Stomach (tissue), 9 donors: ENCODE data around the gene PIK3CB. TPM values are rescaled to one million over a fixed set of nuclear protein-coding genes. Genes with fewer than 3 reads are reported as not detected.

Experiments used
- DNase-seq, 2 donors: peaks; one replicate each; pipeline versions ENCODE4 v3.0.0 to v3.0.0-alpha.2; 2013 to 2019
- H3K27ac ChIP-seq, 5 donors: fragments of 200-600 bp in 4 of 5; sonication (generic) in 4 of 5; one replicate each; pipeline ENCODE4 v1.5.1; 2013 to 2019; ENCODE audit warnings: mild to moderate bottlenecking in 1 of 5, moderate library complexity in 1 of 5
- H3K27me3 ChIP-seq, 3 donors: fragments of 200-600 bp; sonication (generic); one replicate each; pipeline ENCODE4 v1.5.1; 2017 to 2019; ENCODE audit warnings: mixed run types in 1 of 3
- H3K36me3 ChIP-seq, 4 donors: fragments of 200-600 bp; sonication (generic); 1 replicate in 3 of 4; 2 replicates in 1 of 4; pipeline ENCODE4 v1.5.1; 2016 to 2019
- H3K4me1 ChIP-seq, 4 donors: fragments of 200-600 bp; sonication (generic); one replicate each; pipeline ENCODE4 v1.5.1; 2016 to 2019
- H3K4me3 ChIP-seq, 4 donors: fragments of 200-600 bp; sonication (generic) in 3 of 4; one replicate each; pipeline ENCODE4 v1.5.1; 2016 to 2019; ENCODE audit warnings: mild to moderate bottlenecking in 1 of 4
- H3K9me3 ChIP-seq, 4 donors: fragments of 200-600 bp; sonication (generic); one replicate each; pipeline ENCODE4 v1.5.1; 2016 to 2019
- CTCF ChIP-seq, 7 experiments: fragments of 450-650 bp in 4 of 7; fragments of 200-600 bp in 3 of 7; sonication (generic) in 3 of 7; IDR thresholded peaks; one replicate each; pipeline ENCODE4 v1.5.1; 2016 to 2019; ENCODE audit warnings: antibody characterized with exemption in 7 of 7, control low read depth in 2 of 7, mild to moderate bottlenecking in 1 of 7
- EP300 ChIP-seq: sonication (generic); formaldehyde crosslinking; IDR thresholded peaks from one replicate; pipeline ENCODE4 v1.6.1; 2017; ENCODE audit warnings: antibody characterized with exemption
- POLR2A ChIP-seq, 4 donors: fragments of 450-650 bp; IDR thresholded peaks; one replicate each; pipeline ENCODE4 v1.6.1; 2016; ENCODE audit warnings: antibody characterized with exemption in 4 of 4, control low read depth in 2 of 4, mild to moderate bottlenecking in 1 of 4, moderate library complexity in 1 of 4
- POLR2AphosphoS5 ChIP-seq, 3 donors: sonication (generic); formaldehyde crosslinking; IDR thresholded peaks; one replicate each; pipeline ENCODE4 v1.6.1; 2016; ENCODE audit warnings: antibody characterized with exemption in 3 of 3
- WGBS, 5 donors: extraction: QIAGEN DNeasy Blood & Tissue Kit in 3 of 5; methylation state at CpG; one replicate each; pipeline versions ENCODE4 v1.1.5 to v1.1.7; 2013 to 2018; 5-methylcytosine and 5-hydroxymethylcytosine counted together
- intact Hi-C: fragments of 100-400 bp; cut with DNase I; formaldehyde crosslinking; loops from one replicate; pipeline ENCODE4 v1.15.1; 2023; ENCODE audit warnings: low total_unique reads
- polyA plus RNA-seq, 3 donors: library from polyadenylated mRNA; stranded (reverse); fragments of 200-250 nt; gene quantifications; one replicate each; pipeline ENCODE4 v1.2.3, GENCODE V29; 2013
- total RNA-seq, 5 donors: library from RNA; depleted of rRNA; stranded (reverse); fragments of >200 nt; gene quantifications; one replicate each; pipeline versions ENCODE4 v1.1.0 to v1.2.3, GENCODE V29; 2014 to 2016
- donor health status: healthy with polysubstance abuse.
- donor health status: Bipolar disorder and iron deficiency.
- donor health status: healthy.

The PIK3CB gene
- total and polyA plus RNA-seq, 8 donors = 2.9 to 43.7 (median 9.2) TPM

GRCh38 chr3:138705675-138706074, 129.1 kb downstream of the PIK3CB start:
- no peak for TF ChIP-seq POLR2AphosphoS5 (IDR thresholded peaks at IDR 0.05)
- no peak for TF ChIP-seq POLR2A (IDR thresholded peaks at IDR 0.05)
- no peak for TF ChIP-seq CTCF (IDR thresholded peaks at IDR 0.05)
- TF ChIP-seq EP300 = no peak
- H3K4me3 ChIP-seq = no peak overlapping the region
- no peaks in the 10 kb centered on the region for H3K27me3 ChIP-seq
- H3K27ac ChIP-seq = no peak overlapping the region
- WGBS, 5 donors = 82 to 98% (median 93%) methylated on average over 1 of the region's 1 CpG
- H3K36me3 ChIP-seq = peaks cover 0 to 55% (median 44%) of the 10 kb centered on the region in 4 donors
- no peaks in the 10 kb centered on the region for H3K9me3 ChIP-seq
- DNase-seq = no peak
- intact Hi-C loops = loop anchor here (10.0 kb wide), 1 partner anchor 199 kb away; no protein-coding TSS in a partner anchor
- no peaks in the 10 kb centered on the region for H3K4me1 ChIP-seq

DNA sequence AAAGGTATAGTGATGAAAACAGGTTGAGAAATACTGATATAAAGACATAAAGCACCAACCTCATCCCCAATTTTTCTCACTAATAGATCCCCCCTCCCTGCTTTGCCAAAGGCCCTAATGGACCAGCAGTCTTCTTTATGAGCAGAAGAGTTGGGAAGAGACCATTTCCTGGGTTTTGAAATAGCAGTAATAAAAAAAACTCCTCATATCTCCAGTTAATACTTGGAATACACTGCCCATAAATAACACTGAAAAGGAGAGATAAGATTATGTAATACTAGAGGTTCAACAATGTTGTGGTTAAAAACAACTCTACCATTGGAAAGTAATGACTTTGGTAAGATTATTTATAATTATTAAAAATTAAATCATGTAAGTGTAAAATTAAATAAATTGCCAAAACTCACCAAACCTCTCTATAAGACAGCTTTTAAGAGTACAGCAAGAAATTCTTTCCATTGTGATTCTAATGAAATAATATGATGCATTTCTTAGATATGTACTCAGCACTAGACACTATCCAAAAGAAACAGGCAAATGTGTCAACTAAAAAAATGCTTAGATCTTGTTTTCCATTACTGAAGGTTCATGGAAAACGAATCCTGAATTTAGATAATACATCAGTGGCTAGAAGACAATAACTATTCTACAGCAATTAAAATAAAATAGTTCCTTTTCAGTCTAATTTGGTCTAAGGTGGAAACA, 137.9 kb downstream of the PIK3CB start:
- Histone ChIP-seq H3K4me1 (peaks cover 0 to 11% (median 0%) of the 10 kb centered on the region in 4 donors), H3K9me3 (no peaks in the 10 kb centered on the region), H3K27ac (no peak overlapping the region), H3K27me3 (no peaks in the 10 kb centered on the region), H3K4me3 (no peak overlapping the region), H3K36me3 (peaks cover 0 to 54% (median 46%) of the 10 kb centered on the region in 4 donors)
- intact Hi-C loops = no loop called here
- no peak for TF ChIP-seq CTCF (IDR thresholded peaks at IDR 0.05)
- TF ChIP-seq EP300 = no peak
- TF ChIP-seq POLR2A (IDR thresholded peaks at IDR 0.05) = no peak
- no peak for TF ChIP-seq POLR2AphosphoS5 (IDR thresholded peaks at IDR 0.05)
- no peak for DNase-seq
- 70 to 90% (median 85%) methylated on average over 1 of the region's 1 CpG for WGBS, 5 donors

GRCh38 chr3:138694287-138695007, 140.3 kb downstream of the PIK3CB start:
- peaks cover 0 to 12% (median 0%) of the 10 kb centered on the region in 4 donors for H3K4me1 ChIP-seq
- H3K36me3 ChIP-seq = peaks cover 0 to 58% (median 37%) of the 10 kb centered on the region in 4 donors
- TF ChIP-seq POLR2AphosphoS5 (IDR thresholded peaks at IDR 0.05) (no peak), EP300 (no peak), CTCF (IDR thresholded peaks at IDR 0.05) (no peak), POLR2A (IDR thresholded peaks at IDR 0.05) (no peak)
- H3K9me3 ChIP-seq = no peaks in the 10 kb centered on the region
- WGBS, 5 donors = 85 to 94% (median 88%) methylated on average over 8 of the region's 8 CpGs
- H3K4me3 ChIP-seq = no peak overlapping the region
- peak overlapping the region in 1 of 5 donors; percentile 5 for H3K27ac ChIP-seq
- intact Hi-C loops = no loop called here
- DNase-seq = peak in 1 of 2 donors; percentile 19
- no peaks in the 10 kb centered on the region for H3K27me3 ChIP-seq

DNA sequence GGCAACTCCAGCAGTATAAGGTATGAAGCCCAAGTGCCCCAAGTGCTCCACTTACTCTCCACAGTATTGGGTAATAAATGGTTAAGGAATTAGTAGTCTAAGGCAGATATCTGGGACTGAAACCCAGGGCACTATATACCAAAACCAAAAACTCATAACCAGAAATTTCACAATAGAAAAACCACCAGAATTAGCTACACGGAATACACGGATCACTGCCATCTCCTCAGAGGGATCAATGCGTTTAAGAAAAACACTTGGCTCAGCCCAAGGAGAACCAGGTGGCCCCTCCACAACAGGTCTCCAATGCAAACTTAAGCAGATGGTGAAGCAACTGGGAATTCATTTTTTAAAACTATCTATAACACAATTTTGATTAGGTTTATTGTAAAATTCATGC, 142.6 kb downstream of the PIK3CB start:
- intact Hi-C loops = no loop called here
- Histone ChIP-seq H3K4me3 (no peak overlapping the region), H3K36me3 (peaks cover 0 to 58% (median 25%) of the 10 kb centered on the region in 4 donors), H3K9me3 (no peaks in the 10 kb centered on the region), H3K27ac (no peak overlapping the region), H3K4me1 (peaks cover 0 to 23% (median 2%) of the 10 kb centered on the region in 4 donors), H3K27me3 (no peaks in the 10 kb centered on the region)
- 78 to 96% (median 86%) methylated on average over 3 of the region's 3 CpGs for WGBS, 5 donors
- DNase-seq = no peak
- no peak for TF ChIP-seq CTCF (IDR thresholded peaks at IDR 0.05)
- no peak for TF ChIP-seq POLR2AphosphoS5 (IDR thresholded peaks at IDR 0.05)
- TF ChIP-seq EP300 = no peak
- TF ChIP-seq POLR2A (IDR thresholded peaks at IDR 0.05) = no peak
